Dermis blood vessel endothelial cell (primary cell): ENCODE data around the gene BABAM1. TPM values are rescaled to one million over a fixed set of nuclear protein-coding genes. Genes with fewer than 3 reads are reported as not detected.

Experiments used
- DNase-seq: peaks from one replicate; pipeline ENCODE4 v3.0.0; 2010
- total RNA-seq: library from RNA; depleted of rRNA; stranded (reverse); fragments of >200 nt; gene quantifications from 2 replicates; pipeline ENCODE4 v1.2.3, GENCODE V29; 2014

Gene BABAM1
- total RNA-seq = 98.2 and 137 TPM in 2 replicates

DNA sequence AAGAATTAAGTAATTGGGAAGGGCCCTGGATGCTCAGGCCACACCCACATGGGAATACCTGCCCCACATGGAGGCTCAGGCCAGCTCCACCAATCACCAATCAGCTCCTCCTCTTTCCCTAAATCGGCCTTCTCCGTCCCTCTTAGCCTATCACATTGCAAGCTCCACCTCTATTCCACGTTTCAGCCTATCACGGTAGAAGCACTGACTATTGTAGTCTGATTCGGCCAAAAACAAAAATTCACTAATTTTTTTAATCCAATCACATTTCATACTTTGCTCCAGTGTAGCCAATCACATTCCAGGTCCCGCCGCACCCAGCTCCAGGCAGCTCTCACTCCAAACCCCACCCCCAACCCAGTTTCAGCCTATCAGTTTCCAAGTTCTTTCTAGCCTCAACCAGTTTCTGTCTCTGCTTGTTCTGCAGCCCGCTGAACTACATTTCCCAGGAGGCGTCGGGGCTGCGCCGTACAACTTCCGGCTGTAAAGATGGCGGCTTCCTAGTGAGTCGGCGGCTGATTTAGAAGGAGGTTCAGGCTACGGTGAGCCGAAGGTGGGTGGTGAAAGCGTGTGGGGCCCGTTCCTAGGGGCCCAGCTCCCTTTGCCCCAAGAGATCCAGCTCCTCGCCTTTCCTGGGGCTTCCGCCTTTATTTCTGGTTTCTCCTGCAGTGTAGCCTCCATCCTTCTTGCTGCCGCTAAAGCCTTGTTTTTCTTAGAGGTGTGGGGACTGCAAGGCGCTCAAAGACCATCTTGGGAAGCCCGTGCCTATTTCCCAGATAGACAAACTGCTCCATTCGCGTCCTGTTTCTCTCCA is at the start of gene BABAM1:
TSS of gene BABAM1 (plus strand) at position 469 of the 814 bp plus-strand sequence. CDS start 1,364 bp downstream, outside the sequence.
- DNase-seq = peak; percentile 100

DNA sequence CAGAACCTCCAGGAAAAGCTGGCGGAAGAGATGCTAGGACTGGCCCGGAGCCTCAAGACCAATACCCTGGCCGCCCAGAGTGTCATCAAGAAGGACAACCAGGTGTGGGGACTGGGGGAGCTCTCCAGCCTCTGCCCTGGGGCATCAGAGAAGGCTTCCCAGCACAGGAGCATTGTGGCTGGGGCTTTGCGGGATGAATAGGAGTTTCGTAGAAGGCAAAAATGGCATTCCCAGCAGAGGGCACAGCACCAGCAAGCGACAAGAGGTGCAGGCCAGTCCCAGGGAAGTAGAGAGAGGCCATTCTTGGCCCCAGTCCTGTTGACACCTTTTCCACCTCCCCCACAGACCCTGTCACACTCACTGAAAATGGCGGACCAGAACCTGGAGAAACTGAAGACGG is 48.0 kb upstream of the BABAM1 start:
- no peak for DNase-seq

DNA sequence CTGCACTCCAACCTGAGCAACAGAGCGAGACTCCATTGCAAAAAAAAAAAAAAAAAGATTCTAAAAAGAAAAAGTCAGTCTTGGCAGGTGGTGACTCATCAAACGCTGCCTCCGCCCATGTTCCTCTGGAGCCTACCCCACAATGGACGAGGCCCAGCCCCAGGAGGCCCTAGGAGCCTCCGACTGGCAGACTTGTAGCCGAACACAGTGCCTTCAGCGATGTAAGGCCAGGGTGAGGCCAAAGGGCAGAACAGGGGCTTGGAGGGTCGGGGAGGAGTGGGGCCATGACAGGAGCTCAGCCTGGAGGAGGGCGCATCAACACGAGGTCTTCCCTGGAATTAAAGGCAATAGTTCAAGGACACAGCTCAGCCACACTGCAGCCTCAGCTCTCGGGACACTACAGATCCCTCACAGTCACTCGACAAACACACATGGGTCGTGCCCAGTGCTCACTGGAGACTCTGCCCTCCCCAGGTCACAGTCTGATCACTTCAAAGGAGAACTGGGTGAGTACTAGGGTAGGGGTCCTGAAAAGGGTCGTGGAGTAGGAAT is 47.0 kb upstream of the BABAM1 start:
- peak; percentile 74 for DNase-seq

DNA sequence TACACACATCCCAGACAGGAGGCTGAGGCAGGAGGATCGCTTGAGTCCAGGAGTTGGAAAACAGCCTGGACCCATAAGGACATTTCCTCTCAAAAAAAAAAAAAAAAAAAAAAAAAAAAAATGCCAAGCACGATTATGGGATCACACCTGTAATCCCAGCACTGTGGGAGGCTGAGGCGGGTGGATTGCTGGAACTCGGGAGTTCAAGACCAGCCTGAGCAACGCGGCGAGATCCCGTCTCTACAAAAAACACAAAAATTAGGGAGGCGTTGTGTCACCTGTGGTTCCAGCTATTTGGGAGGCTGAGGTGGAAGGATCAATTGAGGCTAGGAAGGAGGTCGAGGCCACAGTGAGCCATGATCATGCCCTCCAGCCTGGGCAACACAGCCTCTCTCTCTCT is 42.2 kb upstream of the BABAM1 start:
- no peak for DNase-seq

DNA sequence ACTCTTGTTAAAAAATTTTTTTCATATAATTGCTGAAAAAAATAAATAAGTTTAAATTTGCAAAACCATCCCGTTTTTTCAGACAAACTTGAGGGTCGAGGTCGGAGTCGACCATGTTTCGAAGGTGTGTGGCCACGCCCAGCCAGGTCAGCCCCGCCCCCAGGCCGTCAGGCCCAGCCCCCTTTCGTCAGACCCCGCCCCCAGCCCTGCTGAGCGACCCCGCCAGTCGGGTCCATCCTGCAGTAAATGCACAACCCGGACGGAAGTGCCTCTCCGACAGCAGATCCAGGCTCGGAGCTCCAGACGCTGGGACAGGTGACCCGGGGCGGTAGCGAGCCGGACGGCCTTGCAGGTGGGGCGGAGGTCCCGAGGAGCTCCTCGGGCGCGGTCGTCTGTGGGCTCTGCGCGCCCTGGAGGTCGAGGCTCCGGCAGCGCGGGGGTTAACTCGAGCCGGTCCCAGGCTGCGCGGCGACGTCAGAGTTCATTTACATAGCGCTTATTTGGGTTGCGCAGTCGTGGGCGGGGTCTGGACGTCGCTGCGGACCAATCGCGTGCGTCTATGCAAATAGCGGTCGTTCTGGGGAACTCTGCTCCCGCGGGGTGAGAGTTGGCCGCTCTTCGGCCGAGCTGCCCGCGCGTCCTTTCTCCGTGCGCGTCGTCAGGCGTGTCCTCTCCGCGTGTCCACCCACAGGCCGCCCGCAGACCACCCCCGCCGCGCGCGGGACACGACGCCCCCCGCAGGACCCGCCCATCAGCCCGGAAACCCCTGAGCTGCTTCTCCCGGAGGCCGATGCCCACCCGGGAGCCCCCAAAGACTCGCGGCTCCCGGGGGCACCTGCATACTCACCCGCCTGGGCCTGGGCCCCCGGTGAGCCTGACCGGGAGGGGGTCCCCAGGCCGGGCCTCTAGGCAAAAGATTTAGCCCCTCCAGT is 41.0 kb upstream of the BABAM1 start, which contains the start of gene OCEL1:
TSS of gene OCEL1 (plus strand) at position 225 of the 932 bp plus-strand sequence. CDS start at position 247, 22 bp downstream.
- peak; percentile 99 for DNase-seq

DNA sequence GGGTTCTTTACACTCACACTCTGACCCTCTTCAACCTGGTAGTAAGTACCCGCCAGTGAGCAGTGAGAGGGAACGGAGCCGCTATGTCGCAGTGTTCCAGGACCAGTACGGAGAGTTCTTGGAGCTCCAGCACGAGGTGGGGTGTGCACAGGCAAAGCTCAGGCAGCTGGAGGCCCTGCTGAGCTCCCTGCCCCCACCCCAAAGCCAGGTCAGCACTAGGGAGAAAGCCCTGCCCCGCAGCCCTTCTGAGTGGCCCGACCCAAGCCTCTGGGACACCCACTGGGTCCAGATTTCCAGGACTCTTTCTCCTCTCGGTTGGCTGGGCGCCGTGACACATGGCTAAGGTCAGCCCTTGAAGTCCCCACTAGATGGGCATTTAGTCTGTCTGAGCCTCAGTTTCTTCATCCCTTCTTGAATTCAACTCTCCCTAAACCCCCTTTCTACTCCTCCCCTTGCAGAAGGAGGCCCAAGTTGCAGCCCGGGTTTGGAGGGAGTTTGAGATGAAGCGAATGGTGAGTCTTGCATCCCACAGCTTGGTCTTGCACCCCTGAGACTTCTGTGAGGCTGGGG is 39.4 kb upstream of the BABAM1 start:
- no peak for DNase-seq

DNA sequence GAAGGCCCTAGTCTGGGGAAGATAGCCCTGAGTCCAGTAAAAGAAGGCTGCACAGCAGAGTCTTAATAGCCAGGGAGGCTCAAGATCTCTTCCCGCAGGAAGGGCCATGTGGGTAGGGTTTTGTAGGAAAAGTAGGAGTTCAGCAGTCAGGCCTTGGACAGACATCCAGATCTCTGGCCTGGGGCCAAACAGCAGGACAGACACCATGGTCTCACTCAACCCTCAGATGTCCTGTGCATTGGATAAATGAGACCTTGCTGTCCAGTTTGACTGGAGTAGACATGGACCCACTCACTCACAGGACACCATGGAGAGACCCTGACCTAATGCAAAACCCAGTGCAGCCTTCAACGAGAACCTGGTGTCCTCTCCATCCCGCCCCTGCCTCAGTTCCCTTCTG is 37.4 kb upstream of the BABAM1 start:
- DNase-seq = no peak

DNA sequence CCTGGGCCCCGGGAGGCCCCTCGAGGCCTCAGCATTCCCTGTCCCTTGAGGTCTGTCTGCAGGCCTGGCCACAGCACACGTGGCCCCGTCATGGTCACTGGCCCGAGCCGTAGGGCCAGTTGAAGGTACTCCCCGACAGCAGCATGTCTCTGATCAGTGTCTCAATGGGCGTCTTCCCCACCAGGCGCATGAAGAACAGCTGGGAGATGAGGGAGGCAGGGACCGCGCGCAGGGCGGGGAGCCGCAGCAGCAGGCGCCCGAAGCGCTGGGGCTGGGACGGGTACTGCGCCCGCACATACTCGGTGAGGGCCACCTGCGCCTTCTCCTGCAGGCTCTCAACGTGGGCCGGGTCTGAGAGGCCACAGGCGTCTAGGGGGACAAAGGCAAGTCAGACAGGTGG is 35.0 kb upstream of the BABAM1 start:
- DNase-seq = no peak

DNA sequence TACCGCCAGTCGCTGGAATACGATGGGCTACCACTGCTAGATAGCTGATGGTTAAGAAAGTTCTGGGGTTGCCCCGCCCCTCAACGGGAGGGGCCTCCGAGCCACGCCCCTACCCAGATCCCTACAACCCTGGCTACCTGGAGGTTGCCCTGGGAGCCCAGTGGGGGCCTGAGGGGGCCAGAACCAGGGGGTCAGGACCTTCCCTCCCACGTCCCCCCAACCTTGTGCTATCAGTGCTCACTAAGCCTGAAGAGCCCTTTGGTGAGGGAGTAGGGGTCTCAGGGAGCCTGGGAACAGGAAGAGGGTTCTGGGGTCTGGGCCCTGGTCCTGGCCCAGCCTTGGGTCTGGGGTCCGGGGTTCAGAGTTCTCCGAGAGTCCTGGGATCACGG is 32.3 kb upstream of the BABAM1 start:
- DNase-seq = peak; percentile 51

DNA sequence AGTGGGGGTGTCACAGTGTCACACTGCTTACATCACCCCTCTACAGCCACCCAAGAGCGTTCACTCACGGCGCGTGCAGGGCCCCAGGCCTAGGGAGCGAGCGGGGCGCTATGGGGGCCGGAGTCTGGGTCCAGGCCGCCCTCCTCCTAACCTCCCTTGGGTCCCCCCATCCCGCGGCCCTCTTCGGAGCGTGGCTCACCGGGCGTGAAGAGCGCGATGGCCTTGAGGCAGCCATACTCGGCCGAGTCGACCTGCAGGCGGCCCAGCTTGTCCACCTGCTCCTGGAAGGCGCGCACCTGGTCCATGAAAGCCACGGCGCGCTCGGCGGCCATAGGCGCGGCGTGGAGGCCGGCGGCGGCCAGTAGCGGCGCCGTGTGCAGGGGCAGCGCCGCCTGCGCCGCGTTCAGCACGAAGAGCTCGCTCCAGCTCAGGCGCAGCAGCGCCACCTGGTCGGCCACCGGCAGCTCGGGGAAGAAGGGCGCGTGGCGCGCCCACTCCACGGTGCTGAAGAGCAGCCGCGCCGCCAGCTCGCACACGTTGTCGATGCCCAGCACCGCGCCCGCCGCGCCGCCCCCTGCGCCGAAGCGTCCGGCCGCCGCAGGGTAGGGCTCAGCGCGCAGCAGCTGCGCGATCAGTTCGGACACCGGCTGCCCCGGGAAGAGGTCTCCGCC is 31.8 kb upstream of the BABAM1 start:
- DNase-seq = peak; percentile 84

DNA sequence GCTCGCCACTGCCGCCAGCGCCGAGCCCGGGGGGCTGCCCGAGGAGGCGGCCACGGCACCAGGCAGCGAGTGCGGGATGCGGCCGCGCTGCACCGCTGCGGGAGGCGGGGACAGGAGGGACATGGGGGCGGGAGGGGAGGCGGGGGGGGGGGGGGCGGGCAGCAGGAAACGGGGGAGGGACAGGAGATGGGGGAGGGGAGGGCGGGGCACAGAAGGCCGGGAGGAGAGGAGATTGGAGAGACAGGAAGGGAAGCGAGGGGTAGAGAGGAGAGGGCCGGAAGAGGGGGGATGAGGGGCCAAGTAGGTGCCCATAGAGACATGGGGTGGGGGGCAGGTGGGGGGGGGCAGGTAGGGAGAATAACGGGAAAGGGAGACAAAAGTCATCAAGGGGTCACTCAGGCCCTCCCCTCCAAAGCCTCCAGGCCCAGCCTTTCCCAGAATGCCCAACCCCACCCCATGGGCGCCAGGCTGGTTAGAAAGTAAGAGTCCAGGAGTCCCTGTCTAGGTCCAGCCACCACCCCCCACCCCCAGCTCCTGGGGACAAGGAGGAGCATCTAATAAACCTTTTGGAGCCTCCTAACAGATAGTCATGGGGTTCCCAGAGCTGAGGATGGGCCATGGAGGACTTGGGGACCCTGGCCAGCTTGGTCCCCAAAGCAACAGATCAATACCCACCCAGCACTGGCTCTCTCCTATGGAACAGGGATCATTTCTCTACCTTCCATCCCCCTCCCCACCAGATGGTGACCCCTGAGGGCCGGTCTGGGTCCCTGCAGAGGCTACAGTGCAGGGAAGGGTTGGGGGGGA is 31.1 kb upstream of the BABAM1 start:
- DNase-seq = no peak

DNA sequence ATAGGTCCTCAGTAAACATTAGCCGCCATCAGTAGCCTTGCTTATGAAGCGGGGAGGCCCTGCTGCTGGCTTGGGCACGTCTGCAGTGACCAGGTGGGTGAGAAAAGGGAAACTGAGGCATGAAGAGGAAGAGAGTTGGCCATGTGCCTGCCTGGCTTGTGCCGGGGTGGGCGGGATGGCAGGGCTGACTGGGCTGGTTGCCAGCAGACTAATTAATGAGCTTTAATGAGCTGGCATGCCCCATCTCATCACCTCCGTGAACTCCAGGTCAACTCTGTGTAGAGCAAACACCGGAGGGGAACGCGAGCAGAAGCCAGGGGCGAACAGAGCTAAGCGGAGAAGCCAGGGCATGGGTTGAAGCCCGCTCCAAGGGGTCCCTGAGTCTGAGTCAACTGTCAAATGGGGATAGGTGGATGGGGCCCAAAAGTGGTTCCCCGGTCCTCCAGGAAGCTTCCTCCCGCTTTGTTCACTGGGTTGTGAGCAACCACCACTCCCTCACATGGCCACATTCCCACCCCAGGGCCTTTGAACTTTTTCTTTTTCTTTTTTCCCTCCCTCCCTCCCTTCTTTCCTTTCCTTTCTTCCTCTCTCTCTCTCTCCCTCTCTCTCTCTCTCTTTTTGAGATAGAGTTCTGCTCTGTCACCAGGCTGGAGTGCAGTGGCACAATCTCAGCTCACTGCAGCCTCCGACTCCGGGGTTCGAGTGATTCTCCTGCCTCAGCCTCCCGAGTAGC is 30.3 kb upstream of the BABAM1 start:
- DNase-seq = no peak

DNA sequence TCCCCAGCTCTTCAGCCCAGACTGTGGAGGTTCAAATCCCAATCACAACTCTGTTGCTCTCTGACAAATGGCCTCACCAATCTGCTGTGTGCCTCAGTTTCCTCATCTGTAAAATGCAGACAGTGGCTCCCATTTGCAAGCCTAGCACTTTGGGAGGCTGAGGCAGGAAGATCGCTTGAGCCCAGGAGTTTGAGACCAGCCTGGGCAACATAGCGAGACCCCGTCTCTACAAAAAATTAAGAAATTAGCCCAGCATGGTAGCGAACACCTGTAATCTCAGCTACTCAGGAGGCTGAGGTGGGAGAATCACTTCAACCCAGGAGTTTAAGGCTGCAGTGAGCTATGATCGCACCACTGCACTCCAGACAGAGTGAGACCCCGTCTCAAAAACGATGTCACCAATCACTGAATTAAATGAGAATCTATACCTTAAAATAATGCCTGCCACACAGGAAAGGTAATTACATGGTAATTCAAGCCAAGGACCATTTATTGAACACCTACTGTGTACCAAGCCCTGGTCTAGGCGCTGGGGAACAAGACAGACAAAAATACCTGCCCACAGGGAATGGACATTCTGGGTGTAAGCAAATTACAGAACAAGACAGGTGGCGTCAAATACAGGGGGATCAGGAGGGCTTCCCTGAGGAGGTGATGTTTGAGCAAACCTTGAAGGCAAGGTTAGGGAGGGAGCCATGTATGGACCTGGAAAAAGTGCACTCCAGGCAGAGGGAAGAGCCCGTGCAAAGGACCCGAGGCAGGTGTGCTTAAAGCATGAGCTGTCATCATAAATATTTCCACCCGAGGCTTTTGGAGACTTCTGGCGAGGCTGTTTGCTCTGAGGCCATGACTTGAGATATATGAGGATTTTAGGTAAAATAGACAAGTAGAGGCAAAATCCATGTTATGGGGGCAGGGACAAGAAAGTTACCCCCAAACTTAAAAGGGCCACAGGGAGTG is 29.2 kb upstream of the BABAM1 start:
- no peak for DNase-seq

DNA sequence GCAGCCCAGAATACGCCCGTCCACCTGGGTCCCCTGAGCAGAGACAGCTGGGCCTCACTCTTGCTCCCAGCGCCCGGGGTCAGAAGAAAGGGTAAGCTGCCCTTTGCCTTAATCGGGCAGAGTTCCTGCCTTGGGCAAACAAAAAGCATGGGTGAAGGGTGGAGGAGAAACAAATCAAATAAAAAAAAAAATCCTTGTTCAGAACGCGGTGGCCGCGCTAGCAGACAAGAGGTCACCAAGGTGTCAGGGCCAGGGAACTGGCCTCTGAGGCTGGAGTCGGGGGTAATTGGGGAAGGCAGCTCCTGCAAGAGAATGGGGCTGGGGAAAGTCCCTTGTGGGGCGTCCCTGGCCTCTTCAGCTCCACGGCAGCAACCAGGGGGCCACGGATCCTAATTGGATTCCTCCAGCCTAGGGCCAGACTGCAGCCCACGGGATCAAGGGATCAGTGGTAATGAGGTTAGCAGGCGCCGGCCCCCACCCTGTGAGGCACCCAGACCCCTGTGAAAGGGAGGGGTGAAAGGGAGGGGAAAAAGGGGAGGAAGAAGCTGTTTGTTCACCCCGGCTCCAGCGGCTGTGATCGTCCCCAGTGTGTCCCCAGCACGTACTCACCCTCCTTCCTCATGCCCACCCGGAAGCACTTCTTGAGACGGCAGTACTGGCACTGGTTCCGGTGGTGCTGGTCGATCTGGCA is 27.0 kb upstream of the BABAM1 start:
- DNase-seq = no peak

DNA sequence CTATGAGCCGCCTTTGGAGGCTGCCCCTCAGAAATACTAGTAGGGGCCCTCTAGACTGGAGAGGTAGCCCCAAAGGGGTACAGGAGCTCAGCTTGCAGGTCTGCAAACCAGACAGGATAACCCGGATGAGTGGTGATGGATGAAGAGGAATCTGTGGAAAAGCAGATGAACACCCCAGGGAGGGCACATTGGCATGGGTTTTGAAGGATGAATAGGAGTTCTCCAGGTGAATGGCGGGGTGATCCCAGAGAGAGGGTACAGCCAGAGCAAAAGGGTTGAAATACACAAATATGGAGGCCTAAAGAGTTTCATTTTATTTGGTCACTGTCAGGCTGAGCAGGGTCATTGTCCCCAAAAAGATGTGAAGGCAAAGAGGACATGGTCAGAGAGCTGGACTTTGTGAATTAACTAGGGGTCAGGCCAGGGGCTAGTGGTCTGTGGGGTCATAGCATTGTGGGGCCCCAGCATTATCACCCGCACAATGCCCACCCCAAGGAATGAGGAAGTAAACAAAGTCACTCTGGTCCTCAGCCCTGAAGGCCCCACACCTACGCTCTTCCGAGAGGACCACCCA is 26.3 kb upstream of the BABAM1 start:
- DNase-seq = no peak

DNA sequence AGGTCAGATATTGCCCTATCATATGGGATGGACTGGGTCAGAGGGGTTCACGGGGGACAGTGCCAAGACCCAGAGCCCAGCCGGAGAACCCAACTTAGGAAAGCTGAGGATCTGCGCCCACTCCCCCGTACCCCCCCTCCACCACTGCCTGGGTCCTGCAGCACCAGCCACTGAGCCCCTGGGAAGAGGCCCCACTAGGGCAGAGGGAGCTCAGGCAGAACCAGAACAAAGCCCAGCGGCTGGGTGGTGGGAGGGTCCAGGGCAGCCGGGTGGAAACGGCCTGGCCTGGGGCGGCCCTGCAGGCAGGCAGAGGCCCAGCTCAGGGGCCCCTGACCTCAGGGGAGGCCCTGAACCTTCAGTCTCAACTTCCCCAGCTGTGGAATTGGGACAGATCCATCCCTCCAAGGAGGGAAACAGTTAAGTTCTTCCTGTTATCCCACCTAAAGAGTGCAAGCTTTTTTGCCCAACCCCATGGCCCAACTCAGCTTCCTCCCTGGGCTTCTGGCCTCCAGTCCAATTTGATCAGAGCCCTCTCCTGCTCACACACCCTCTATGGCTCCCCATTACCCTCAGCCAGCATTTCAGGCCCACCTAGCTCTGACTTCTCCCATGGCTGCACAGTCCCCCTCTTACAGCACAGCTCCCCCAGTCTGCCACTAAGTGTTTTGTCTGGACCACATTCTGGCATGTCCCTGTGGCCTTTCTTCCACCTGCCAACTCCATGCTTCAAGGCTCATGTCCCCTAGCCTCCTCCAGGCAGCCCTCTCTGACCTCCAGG is 24.6 kb upstream of the BABAM1 start:
- no peak for DNase-seq

DNA sequence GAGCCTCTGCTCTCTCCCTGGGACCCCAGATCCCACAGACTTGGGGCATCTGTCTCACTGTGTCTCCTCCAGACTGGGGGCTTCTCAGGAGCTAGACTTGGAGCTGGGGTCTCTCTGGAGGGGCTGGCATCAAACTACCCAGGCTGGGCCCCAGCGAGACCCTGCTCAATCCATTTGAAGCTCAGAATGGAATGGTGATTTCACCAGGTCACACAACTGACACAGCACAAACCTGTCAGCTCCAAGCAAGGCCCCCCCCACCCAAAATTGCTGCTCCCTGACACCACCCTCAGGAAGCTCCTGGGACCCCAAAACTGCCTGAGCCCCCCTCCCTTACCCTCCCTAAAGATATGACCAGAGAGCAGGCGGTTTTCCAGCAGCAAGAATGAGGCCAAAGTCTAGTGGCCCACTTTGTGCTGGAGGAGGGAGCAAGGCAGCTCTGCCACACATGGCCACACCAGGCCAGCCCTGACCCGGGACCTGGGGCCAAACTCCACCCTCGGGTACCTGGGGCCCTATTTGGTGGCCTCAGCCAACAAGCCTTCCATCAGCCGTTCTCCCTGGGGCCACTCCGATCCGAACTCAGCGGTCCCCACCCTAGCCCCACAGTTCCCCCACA is 23.9 kb upstream of the BABAM1 start:
- no peak for DNase-seq
